ENCODE results near the gene CSMD2.
"Not testable (repeated sequence)": the region's sequence is repeated elsewhere in the genome, so short reads cannot be mapped to it uniquely, and the experiment has no call there.

Gene CSMD2

GRCh38 chr1:33515607-33516006 is 649.4 kb downstream of the CSMD2 start:
- no peaks in the 10 kb centered on the region for H3K9me3 ChIP-seq (ENCODE audit: severe bottlenecking)
- no peak overlapping the region for H3K27ac ChIP-seq
- H3K4me3 ChIP-seq (ENCODE audit: low read depth, low read length), result no peak overlapping the region
- H3K27me3 ChIP-seq (ENCODE audit: insufficient read depth, low read depth, severe bottlenecking), result no peaks in the 10 kb centered on the region
- H3K36me3 ChIP-seq, result no peaks in the 10 kb centered on the region
- TF ChIP-seq CTCF (IDR thresholded peaks at IDR 0.05; ENCODE audit: low read depth, low read length), result no peak
- DNase-seq, result no peak

- no peaks in the 10 kb centered on the region for H3K36me3 ChIP-seq
These were observed 649.9 kb downstream of the CSMD2 start for GRCh38 chr1:33515112-33515511.

GRCh38 chr1:33512226-33513011 is 652.6 kb downstream of the CSMD2 start:
- no peak overlapping the region for H3K27ac ChIP-seq
- no peak for DNase-seq
- H3K27me3 ChIP-seq (ENCODE audit: insufficient read depth, low read depth, severe bottlenecking), result no peaks in the 10 kb centered on the region
- no peaks in the 10 kb centered on the region for H3K9me3 ChIP-seq (ENCODE audit: severe bottlenecking)
- no peaks in the 10 kb centered on the region for H3K36me3 ChIP-seq
- TF ChIP-seq CTCF (IDR thresholded peaks at IDR 0.05; ENCODE audit: low read depth, low read length), result no peak
- H3K4me3 ChIP-seq (ENCODE audit: low read depth, low read length), result no peak overlapping the region

More at GRCh38 chr1:33515112-33515511, 649.9 kb downstream of the CSMD2 start:
- Histone ChIP-seq H3K27me3 (ENCODE audit: insufficient read depth, low read depth, severe bottlenecking) (no peaks in the 10 kb centered on the region), H3K4me3 (ENCODE audit: low read depth, low read length) (no peak overlapping the region), H3K9me3 (ENCODE audit: severe bottlenecking) (no peaks in the 10 kb centered on the region), H3K27ac (no peak overlapping the region)
- DNase-seq, result no peak
- TF ChIP-seq CTCF (IDR thresholded peaks at IDR 0.05; ENCODE audit: low read depth, low read length), result no peak

- H3K9me3 ChIP-seq (ENCODE audit: severe bottlenecking); H3K27ac ChIP-seq; H3K36me3 ChIP-seq; DNase-seq; H3K4me3 ChIP-seq (ENCODE audit: low read depth, low read length); H3K27me3 ChIP-seq (ENCODE audit: insufficient read depth, low read depth, severe bottlenecking): not testable (repeated sequence)
These were observed 655.8 kb downstream of the CSMD2 start for GRCh38 chr1:33509276-33509675.

- Histone ChIP-seq H3K9me3 (ENCODE audit: severe bottlenecking) (no peaks in the 10 kb centered on the region), H3K27ac (no peak overlapping the region), H3K27me3 (ENCODE audit: insufficient read depth, low read depth, severe bottlenecking) (no peaks in the 10 kb centered on the region), H3K4me3 (ENCODE audit: low read depth, low read length) (no peak overlapping the region), H3K36me3 (no peaks in the 10 kb centered on the region)
- no peak for DNase-seq
- no peak for TF ChIP-seq CTCF (IDR thresholded peaks at IDR 0.05; ENCODE audit: low read depth, low read length)
These were observed 656.9 kb downstream of the CSMD2 start for GRCh38 chr1:33508151-33508550.

GRCh38 chr1:33507661-33508060 is 657.4 kb downstream of the CSMD2 start:
- Histone ChIP-seq H3K9me3 (ENCODE audit: severe bottlenecking) (no peaks in the 10 kb centered on the region), H3K27ac (no peak overlapping the region), H3K27me3 (ENCODE audit: insufficient read depth, low read depth, severe bottlenecking) (no peaks in the 10 kb centered on the region), H3K4me3 (ENCODE audit: low read depth, low read length) (no peak overlapping the region), H3K36me3 (no peaks in the 10 kb centered on the region)
- TF ChIP-seq CTCF (IDR thresholded peaks at IDR 0.05; ENCODE audit: low read depth, low read length), result no peak
- no peak for DNase-seq

Data from WERI-Rb-1 (cell line).